ENCODE results near the gene CHST15.
"Not testable (repeated sequence)": the region's sequence is repeated elsewhere in the genome, so short reads cannot be mapped to it uniquely, and the experiment has no call there.

DNA sequence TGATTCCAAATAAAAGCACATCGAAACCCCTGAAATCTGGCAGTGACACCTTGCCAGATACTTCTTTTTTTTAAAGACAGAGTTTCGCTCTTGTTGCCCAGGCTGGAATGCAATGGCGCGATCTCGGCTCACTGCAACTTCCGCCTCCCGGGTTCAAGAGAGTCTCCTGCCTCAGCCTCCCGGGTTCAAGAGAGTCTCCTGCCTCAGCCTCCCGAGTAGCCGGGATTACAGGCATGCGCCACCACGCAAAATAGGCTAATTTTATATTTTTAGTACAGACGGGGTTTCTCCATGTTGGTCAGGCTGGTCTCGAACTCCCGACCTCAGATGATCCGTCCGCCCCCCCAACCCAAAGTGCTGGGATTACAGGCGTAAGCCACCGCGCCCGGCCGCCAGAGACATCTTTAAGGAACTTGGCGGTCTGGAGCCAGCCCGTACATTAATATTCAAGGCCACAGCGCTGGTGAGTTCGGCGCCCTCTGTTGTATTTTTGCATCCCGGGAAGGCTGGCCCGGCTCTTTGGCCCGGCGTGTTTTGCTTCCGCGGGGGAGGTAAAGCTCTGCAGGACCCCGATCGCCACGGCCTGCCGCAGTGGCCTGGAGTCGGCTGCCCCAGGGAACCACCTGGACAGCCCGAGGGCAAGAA is 498 bp upstream of the CHST15 start:
- TF ChIP-seq JUND (IDR thresholded peaks at IDR 0.05); TAF1 (conservative IDR thresholded peaks at IDR 0.05); ATF3 (IDR thresholded peaks at IDR 0.05); REST (IDR thresholded peaks at IDR 0.05): not testable (repeated sequence)
- TF ChIP-seq, protein P1, sequence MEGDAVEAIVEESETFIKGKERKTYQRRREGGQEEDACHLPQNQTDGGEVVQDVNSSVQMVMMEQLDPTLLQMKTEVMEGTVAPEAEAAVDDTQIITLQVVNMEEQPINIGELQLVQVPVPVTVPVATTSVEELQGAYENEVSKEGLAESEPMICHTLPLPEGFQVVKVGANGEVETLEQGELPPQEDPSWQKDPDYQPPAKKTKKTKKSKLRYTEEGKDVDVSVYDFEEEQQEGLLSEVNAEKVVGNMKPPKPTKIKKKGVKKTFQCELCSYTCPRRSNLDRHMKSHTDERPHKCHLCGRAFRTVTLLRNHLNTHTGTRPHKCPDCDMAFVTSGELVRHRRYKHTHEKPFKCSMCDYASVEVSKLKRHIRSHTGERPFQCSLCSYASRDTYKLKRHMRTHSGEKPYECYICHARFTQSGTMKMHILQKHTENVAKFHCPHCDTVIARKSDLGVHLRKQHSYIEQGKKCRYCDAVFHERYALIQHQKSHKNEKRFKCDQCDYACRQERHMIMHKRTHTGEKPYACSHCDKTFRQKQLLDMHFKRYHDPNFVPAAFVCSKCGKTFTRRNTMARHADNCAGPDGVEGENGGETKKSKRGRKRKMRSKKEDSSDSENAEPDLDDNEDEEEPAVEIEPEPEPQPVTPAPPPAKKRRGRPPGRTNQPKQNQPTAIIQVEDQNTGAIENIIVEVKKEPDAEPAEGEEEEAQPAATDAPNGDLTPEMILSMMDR (IDR thresholded peaks at IDR 0.05; ENCODE audit: low read depth, low read length, missing input control): not testable (repeated sequence)
- TF ChIP-seq, protein P2, sequence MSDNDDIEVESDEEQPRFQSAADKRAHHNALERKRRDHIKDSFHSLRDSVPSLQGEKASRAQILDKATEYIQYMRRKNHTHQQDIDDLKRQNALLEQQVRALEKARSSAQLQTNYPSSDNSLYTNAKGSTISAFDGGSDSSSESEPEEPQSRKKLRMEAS (IDR thresholded peaks at IDR 0.05): not testable (repeated sequence)
